Cardiac septum (tissue), 1 donor: ENCODE results near the gene AP1AR. TPM values are rescaled to one million over a fixed set of nuclear protein-coding genes. Genes with fewer than 3 reads are reported as not detected.
A peak's percentile ranks its signal among the peaks of the same experiment; 100 is the strongest.

Experiments used
- DNase-seq: peaks from one replicate; pipeline ENCODE4 v3.0.0-alpha.2; 2020; ENCODE audit warnings: low spot score
- intact Hi-C: fragments of 100-400 bp; cut with DNase I; formaldehyde crosslinking; loops from one replicate; pipeline ENCODE4 v1.14.0; 2022
- total RNA-seq: library from RNA; stranded (reverse); fragmentation: NEBNext Ultra II Directional; extraction: Animal tissue kit (Norgen Biotek cat#: 25700); gene quantifications from one replicate; pipeline ENCODE4 v1.2.1, GENCODE V29; 2021
- donor health status: DM: no; HTN: no; CAD: no.

Gene AP1AR
- total RNA-seq, 1 donor from 2014 or later: 10.7 TPM

GRCh38 chr4:112214390-112215264, 17.0 kb upstream of the AP1AR start:
- no peak for DNase-seq
- intact Hi-C loops: no loop called here

GRCh38 chr4:112219826-112220366, 11.7 kb upstream of the AP1AR start:
- no peak for DNase-seq
- intact Hi-C loops: no loop called here

- intact Hi-C loops: no loop called here
- no peak for DNase-seq
Observed at GRCh38 chr4:112222219-112222955, 9.2 kb upstream of the AP1AR start.

- DNase-seq: no peak
- intact Hi-C loops: no loop called here
Observed at GRCh38 chr4:112225157-112225556, 6.4 kb upstream of the AP1AR start.

GRCh38 chr4:112230879-112231778, 458 bp upstream of the AP1AR start:
- intact Hi-C loops: loop anchor here (2.0 to 5.0 kb wide), 2 partner anchors 56 to 90 kb away; partner anchors contain the start of gene TIFA

GRCh38 chr4:112234952-112235609, 3.5 kb downstream of the AP1AR start:
- intact Hi-C loops: loop anchor here (1.0 to 5.0 kb wide), 2 partner anchors 52 to 136 kb away; partner anchors contain the start of gene TIFA
- DNase-seq: peak; percentile 75

More at GRCh38 chr4:112230879-112231778, 458 bp upstream of the AP1AR start:
- DNase-seq: peak; percentile 100

- intact Hi-C loops: no loop called here
- no peak for DNase-seq
Observed at GRCh38 chr4:112236040-112236439, 4.5 kb downstream of the AP1AR start.

- intact Hi-C loops: no loop called here
- no peak for DNase-seq
Observed at GRCh38 chr4:112238833-112239232, 7.2 kb downstream of the AP1AR start.

GRCh38 chr4:112245383-112245782, 13.8 kb downstream of the AP1AR start:
- DNase-seq: no peak
- intact Hi-C loops: no loop called here

- no peak for DNase-seq
- intact Hi-C loops: no loop called here
Observed at GRCh38 chr4:112247021-112247420, 15.4 kb downstream of the AP1AR start.

- DNase-seq: no peak
- intact Hi-C loops: no loop called here
Observed at GRCh38 chr4:112251019-112251643, 19.5 kb downstream of the AP1AR start.

- intact Hi-C loops: no loop called here
- DNase-seq: no peak
Observed at GRCh38 chr4:112252234-112252633, 20.6 kb downstream of the AP1AR start.

GRCh38 chr4:112253382-112254000, 21.9 kb downstream of the AP1AR start:
- intact Hi-C loops: no loop called here
- DNase-seq: no peak

- intact Hi-C loops: no loop called here
- no peak for DNase-seq
Observed at GRCh38 chr4:112257098-112257497, 25.5 kb downstream of the AP1AR start.

- no peak for DNase-seq
- intact Hi-C loops: no loop called here
Observed at GRCh38 chr4:112266823-112267222, 35.2 kb downstream of the AP1AR start.

GRCh38 chr4:112270051-112270450, 38.5 kb downstream of the AP1AR start:
- intact Hi-C loops: no loop called here
- DNase-seq: no peak

GRCh38 chr4:112270640-112271421, 39.2 kb downstream of the AP1AR start:
- intact Hi-C loops: no loop called here

More at GRCh38 chr4:112270640-112271421, 39.2 kb downstream of the AP1AR start:
- DNase-seq: no peak
